Left lobe of liver (tissue), 2 donors: Measurements from ENCODE around the gene SIMC1. TPM values are rescaled to one million over a fixed set of nuclear protein-coding genes. Genes with fewer than 3 reads are reported as not detected.
A peak's percentile ranks its signal among the peaks of the same experiment; 100 is the strongest.
"Not testable (repeated sequence)": the region's sequence is repeated elsewhere in the genome, so short reads cannot be mapped to it uniquely, and the experiment has no call there.

ENCODE experiments used
- ATAC-seq: fragments of 200-7000 bp; cut with Tn5 transposase; one replicate; pipeline ENCODE4 v1.9.1; 2020; ENCODE audit warnings: mild to moderate bottlenecking, moderate library complexity
- DNase-seq: peaks from one replicate; pipeline ENCODE4 v3.0.0-alpha.2; 2020; ENCODE audit warnings: low spot score
- total RNA-seq: library from RNA; stranded (reverse); gene quantifications from one replicate; pipeline ENCODE4 v1.2.1, GENCODE V29; 2021
- donor health status: DM: no; HTN: no; CAD: no; lungs with moderate emphysema.
- donor health status: DM: no; HTN: yes; CAD: no.

The SIMC1 gene
- total RNA-seq, result 11.7 TPM

DNA sequence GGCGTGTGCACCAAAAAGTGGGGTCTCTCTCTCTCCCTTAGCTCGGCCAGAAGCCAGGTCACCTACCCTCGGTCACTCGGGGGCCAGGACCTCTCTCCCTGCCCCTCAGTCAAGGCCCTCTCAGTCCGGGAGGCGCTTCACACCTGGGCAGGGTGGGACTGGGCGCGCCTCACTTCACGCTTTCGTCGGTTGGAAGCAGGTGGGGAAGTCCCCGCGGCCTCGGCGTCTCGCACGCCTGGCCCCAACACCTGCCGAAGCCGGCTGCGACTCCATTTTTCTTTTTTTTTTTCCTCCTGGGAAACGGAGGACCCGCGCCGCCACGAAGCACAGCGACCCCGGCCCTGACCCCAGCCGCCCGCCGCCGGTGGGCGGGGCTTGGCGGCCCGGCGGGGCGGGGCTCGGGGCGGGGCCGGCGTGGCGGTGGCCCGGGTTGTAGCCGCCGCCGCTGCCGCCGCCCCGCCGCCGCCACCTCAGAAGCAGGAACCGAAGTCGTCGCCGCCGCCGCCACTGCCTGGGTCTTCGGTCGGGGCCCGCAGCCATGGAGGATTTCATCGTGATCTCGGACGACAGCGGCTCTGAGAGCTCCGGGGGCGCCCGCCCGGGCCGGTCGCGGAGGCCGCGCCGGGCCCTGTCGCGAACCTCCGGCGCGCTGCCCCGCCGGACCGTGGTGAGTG is at the start of gene SIMC1:
Gene SIMC1 (plus strand): TSS at position 454 of the 674 bp plus-strand sequence. CDS start 85 bp downstream, at position 539.
- ATAC-seq, result peak; percentile 90
- DNase-seq, result peak; percentile 66

GRCh38 chr5:176188506-176189193 is 49.6 kb upstream of the SIMC1 start:
- DNase-seq (no peak), ATAC-seq (no peak)

- ATAC-seq (no peak), DNase-seq (no peak)
Measured at GRCh38 chr5:176189857-176190256, 48.4 kb upstream of the SIMC1 start.

DNA sequence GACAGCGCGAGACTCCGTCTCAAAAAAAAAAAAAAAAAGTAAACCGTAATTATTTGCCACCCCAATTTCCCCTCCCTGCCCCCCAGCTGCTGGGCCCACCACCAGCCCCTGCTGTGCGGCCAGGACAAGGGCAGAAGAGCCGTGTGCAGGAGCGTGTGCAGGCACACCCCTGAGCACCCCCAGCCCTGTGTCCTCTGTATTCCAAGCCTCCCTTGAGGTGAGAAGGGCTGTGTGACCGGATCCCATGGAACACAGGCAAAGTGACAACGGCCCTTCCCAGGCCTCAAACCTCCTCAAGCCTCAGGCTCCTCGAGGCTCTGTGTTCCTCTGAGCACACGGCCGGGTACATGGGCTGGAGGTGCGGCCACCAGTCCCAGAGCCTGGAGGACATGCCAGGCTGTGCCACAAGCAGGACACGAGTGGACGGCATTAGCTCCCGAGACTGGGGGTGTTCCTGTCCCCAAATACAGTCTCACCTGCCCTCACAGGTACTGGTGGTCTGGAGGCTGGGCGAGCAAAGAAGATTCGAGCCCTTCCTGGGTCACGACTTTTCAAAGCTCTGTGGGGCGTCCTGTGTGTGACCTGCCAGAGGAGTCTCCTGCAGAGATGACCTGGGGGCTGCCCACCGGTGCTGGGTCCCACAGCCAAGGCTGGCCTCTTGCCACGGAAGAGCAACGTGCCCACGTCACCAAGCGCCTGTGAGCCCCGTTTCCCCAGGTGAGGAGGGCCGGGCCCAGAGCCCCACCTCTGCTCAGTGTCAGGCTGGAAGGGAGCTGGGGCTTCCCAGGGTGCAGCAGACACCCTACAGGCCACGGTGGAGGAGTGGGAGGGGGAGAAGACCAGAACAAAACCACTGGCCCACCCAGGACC is 47.1 kb upstream of the SIMC1 start:
- no peak for ATAC-seq
- no peak for DNase-seq

GRCh38 chr5:176192094-176192721 is 46.0 kb upstream of the SIMC1 start:
- no peak for DNase-seq
- ATAC-seq, result no peak

DNA sequence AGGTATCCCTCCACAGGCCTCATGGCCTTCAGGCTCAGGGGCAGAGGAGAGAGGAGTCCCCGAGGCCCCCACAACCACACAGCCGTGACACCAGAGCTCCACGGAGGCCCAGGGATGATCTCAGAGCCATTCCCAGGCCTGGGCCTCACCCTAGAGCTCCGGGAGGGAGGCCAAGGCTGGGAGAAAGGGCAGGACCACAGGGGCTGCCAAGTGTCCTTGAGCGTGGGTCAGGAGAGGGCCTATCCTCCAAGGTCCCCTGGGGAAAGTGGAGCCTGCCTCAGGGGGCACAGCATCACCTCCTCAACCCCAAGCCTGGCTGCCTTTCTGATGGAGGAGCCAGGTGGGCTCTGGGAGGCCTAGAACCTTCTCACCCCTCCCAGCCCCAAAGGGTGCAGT is 45.5 kb upstream of the SIMC1 start:
- not testable (repeated sequence) for ATAC-seq

GRCh38 chr5:176193636-176194035 is 44.6 kb upstream of the SIMC1 start:
- not testable (repeated sequence) for DNase-seq, ATAC-seq

More for the DNA sequence above, 45.5 kb upstream of the SIMC1 start:
- not testable (repeated sequence) for DNase-seq

GRCh38 chr5:176194238-176195083 is 43.8 kb upstream of the SIMC1 start:
- DNase-seq, result not testable (repeated sequence)
- peak; percentile 41 for ATAC-seq

DNA sequence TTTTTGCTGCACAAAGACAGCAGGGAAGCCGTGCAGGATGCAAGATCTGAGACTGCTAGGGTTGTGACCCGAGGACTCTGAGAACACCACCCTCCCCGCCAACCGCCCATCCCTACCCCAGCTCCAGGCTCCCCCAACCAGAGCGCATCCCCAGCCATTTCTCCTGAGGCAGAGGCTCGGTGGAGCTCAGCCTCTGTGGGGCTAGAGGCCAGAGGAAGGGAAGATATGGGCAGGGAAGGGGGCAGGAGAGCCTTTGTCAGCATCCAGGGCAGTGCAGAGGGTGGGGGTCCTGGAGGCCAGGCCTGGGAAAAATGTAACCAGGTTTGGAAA is 43.2 kb upstream of the SIMC1 start:
- ATAC-seq, DNase-seq: not testable (repeated sequence)

- not testable (repeated sequence) for ATAC-seq, DNase-seq
Measured at GRCh38 chr5:176195487-176196207, 42.6 kb upstream of the SIMC1 start.

- not testable (repeated sequence) for DNase-seq, ATAC-seq
Measured at GRCh38 chr5:176196781-176197180, 41.4 kb upstream of the SIMC1 start.

GRCh38 chr5:176197234-176197858 is 40.9 kb upstream of the SIMC1 start:
- DNase-seq, ATAC-seq: not testable (repeated sequence)

GRCh38 chr5:176198299-176198698 is 39.9 kb upstream of the SIMC1 start:
- ATAC-seq, DNase-seq: not testable (repeated sequence)

DNA sequence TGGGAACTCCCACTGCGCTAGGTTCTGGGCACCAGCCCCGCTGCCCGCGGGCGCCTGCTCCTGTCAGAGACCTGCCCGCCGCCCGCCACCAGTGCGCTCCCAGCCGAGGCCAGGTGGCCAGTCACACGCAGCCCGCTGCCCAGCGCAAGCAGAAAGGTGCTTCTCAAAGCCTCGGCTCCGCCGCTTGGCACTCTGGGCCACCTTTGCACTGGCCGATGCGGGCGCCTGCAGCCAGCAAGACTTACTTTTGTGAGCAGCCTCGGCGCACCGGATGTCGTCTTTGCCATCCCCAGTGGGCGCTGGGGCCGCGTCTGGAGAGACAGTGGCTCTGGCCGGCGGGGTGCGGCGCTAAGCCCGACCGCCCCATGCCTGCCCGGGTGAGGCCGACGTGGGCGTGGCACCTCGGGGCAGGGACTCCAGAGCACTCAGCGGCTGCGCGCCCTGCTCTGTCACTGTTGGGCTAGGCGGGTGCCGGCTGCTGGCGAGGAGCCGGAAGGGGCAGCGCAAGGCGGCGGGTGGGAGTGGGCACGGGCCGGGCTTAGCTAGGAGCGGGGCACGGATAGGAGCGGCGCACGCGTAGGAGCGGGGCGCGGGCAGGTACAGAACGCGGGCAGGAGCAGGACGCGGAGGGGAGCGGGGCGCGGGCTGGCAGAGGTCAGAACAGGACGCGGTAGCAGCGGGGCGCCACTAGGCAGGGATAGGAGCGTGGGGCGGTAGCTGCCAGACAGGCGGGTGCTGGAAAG is 39.1 kb upstream of the SIMC1 start:
- DNase-seq, result peak; percentile 63
- peak; percentile 88 for ATAC-seq

DNA sequence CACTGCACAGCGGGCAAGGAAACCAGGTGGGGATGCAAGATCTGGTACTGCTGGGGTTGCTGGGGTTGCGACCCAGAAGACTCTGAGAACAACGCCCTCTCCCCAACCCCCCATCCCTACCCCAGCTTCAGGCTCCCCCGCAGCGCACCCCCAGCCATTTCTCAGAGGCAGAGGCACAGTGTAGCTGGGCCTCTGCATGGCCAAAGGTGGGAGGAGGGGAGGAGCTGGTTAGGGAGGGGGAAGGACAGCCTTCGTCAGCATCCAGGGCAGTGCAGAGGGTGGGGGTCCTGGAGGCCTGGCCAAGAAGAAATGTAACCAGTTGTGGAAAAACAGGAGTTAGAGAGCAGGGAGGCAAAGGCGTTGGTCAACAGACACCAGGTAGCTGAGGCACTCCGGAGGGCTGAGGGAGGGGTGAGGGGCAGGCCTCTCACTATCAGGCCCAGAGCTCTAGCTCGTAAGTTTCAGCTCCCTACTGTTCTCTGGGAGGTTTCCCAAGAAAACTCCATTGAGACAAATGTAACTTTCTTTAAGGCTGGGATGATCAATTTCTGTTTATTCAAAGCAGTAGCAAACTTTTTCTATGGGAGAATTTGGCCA is 38.3 kb upstream of the SIMC1 start:
- not testable (repeated sequence) for ATAC-seq, DNase-seq

GRCh38 chr5:176201811-176202210 is 36.4 kb upstream of the SIMC1 start:
- ATAC-seq (no peak), DNase-seq (no peak)

DNA sequence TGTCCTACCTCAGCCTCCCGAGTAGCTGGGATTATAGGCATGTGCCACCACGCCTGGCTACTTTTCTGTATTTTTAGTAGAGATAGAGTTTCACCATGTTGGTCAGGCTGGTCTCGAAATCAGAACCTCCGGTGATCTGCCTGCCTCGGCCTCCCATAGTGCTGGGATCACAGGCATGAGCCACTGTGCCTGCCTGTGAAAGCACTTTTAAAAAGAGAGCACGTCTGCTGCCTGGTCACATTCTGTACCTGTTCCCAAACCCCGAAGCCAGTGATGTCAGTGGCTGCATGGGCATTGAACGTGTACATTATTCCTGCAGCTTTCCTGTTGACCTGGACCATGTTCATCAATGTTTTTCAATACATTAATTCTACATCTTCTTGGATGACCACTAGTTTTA is 35.1 kb upstream of the SIMC1 start:
- DNase-seq (no peak), ATAC-seq (no peak)

- not testable (repeated sequence) for DNase-seq, ATAC-seq
Measured at GRCh38 chr5:176203535-176203934, 34.7 kb upstream of the SIMC1 start.
